Measurements from ENCODE around the gene SPACA5. TPM values are rescaled to one million over a fixed set of nuclear protein-coding genes. Genes with fewer than 3 reads are reported as not detected.
"Not testable (repeated sequence)": the region's sequence is repeated elsewhere in the genome, so short reads cannot be mapped to it uniquely, and the experiment has no call there.

The SPACA5 gene
- total RNA-seq, 1 donor from 2014 or later = not detected

DNA sequence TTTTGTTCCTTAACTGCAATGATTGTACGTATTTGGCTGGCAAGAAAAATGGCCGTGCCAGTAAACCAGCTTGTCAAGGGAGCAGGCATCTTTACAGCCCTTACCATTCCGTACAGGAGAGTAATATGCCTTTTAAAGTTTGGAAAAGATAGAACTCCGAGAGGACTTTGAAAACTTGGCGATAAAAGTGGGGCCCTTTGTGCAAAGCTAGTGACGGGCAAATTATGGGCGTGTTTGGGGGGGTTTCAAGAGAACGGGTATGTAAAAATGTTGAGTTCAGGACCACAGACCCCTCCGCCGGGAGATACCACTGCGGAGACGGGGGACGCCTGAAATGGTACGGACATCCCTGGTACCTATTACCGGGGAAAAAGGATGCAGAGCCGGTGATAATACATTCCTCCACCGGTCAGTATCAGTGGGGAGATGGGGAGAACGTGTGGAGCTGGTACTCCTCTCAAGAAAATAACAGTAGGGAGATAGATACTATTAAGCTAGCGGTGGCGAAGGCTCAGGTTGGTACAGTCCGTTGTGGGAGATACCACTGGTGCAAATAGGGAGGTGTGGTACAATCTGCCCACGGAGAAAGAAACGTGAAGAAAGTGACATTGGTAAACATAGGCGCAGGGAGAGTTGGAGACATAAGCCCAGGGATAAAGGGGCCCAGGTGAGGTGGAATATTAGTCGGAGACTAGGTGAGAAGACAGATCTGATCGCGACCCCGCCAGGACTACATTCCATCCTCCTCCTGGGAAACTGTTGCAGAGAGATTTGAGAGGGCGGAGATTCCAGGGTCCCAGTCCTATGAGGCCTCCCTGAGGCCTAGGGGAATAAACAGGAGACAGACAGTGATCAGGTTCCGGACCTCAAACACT is 14.5 kb downstream of the SPACA5 start:
- intact Hi-C loops (cut with micrococcal nuclease) = loop anchor here (10.0 kb wide), 2 partner anchors 366 to 536 kb away; partner anchors contain the start of genes ELK1, UXT and ZNF41

DNA sequence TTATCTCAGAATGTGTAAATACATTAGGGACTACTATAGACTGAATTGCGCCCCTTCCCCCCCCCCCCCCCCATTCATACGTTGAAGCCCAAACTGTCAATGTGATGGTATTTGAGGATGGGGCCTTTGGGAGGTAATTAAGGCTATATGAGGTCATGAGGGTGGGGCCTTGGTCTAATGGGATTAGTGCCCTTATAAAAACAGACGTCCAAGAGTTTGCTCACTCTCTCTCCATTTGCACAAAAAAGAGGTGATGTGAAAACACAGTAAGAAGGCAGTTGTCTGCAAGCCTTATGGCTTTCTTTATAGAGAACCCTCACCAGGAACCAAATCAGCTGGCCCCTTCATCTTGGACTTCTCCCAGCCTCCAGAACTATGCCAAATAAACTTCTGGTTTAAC is 15.3 kb downstream of the SPACA5 start:
- intact Hi-C loops (cut with micrococcal nuclease) = loop anchor here (10.0 kb wide), 2 partner anchors 367 to 537 kb away; partner anchors contain the start of genes ELK1, UXT and ZNF41

DNA sequence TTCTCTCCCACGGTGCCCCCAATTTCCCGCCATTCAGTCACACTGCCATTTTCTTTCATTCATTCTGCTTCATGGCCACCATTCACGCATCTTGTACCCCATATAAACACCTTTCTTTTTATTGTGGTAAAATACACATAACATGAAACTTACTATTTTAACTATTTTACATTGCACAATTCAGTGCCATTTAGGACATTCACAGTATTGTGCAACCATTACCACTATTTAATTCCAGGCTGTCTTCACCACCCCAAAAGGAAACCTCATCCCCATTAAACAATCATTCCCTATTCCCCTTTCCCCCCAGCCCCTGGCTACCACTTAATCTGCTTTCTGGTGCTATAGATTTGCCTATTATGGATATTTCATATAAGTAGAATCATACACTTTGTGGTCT is 15.9 kb downstream of the SPACA5 start:
- intact Hi-C loops (cut with micrococcal nuclease) = loop anchor here (10.0 kb wide), 2 partner anchors 368 to 538 kb away; partner anchors contain the start of genes ELK1, UXT and ZNF41

DNA sequence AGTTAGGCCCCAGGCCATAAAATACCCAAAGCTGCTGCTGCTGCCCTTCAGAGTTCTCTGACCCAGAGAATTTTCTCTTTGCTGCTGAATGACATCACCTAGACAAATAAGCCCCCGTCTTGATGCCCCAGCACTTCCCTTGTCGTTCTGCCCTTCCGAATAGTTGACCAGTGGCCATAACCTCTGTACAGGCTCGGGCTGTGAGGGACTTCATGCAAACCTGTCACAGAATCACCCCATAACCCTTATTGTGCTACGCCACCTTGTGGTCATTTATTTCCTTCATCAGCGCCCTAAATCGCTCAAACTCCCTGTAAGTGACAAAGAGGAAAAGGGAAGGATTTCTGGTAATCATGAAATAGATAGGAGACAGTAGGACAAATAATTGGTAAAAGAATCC is 18.8 kb downstream of the SPACA5 start:
- intact Hi-C loops (cut with micrococcal nuclease) = loop anchor here (5.0 to 10.0 kb wide), 3 partner anchors 371 to 541 kb away; partner anchors contain the start of genes ARAF, ELK1, UXT and ZNF41

DNA sequence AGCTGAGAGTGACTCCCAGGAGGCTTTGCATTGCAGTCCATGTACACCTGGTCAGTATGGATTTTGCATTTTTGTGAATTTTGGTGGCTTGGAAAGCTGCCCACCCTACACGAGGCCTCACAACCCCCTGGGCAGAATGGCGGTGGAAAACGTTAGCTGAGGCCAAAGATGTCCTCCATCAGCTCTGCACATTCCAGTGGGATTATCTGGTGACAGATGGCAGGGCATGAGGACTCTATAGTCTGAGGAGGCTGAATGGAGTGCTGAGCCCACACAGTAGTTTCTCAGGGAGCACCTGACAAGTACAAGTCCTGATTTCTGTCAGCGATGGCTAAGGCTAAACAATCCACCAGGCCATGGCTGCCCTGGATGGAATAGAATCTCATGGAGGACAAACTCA is 20.8 kb downstream of the SPACA5 start:
- intact Hi-C loops (cut with micrococcal nuclease) = loop anchor here (5.0 to 10.0 kb wide), 3 partner anchors 373 to 543 kb away; partner anchors contain the start of genes ARAF, ELK1, UXT and ZNF41

DNA sequence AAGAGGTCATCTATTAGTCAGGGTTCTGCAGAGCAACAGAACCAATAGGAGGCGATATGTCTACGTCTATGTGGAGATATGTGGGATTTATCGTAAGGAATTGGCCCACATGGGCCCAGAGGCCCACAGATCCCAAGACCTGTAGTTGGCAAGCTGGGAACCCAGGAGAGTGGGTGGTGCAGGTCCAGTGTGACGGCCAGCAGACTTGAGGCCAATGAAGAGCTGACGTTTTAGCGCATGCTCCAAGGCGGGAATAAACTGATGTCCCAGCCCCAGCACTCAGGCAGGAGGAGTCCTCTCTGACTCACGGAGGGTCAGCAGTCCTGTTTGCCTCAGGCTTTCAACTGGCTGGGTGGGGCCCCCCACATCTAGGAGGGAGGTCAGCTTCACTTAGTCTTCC is 21.3 kb downstream of the SPACA5 start:
- intact Hi-C loops (cut with micrococcal nuclease) = loop anchor here (5.0 to 10.0 kb wide), 3 partner anchors 373 to 543 kb away; partner anchors contain the start of genes ARAF, ELK1, UXT and ZNF41

DNA sequence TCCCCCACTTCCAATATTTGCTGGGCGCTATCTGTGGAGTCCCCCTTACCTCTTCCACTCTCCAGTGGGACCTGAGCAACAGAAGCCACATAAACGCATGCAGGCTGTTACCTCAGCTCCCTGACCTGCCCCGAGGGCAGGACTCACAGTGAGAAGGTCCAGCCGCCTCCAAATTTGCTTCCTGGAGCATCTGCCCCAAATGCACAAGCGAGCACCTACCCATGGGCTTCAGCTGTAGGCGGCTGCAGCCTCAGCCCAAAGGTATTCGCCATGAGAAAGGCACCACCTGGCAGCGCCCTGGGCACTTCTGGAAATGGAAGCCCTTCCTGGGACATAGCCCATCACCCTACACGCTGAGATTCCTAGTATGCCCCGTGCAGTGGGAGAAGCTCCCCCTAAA is 23.4 kb downstream of the SPACA5 start:
- intact Hi-C loops (cut with micrococcal nuclease) = no loop called here

DNA sequence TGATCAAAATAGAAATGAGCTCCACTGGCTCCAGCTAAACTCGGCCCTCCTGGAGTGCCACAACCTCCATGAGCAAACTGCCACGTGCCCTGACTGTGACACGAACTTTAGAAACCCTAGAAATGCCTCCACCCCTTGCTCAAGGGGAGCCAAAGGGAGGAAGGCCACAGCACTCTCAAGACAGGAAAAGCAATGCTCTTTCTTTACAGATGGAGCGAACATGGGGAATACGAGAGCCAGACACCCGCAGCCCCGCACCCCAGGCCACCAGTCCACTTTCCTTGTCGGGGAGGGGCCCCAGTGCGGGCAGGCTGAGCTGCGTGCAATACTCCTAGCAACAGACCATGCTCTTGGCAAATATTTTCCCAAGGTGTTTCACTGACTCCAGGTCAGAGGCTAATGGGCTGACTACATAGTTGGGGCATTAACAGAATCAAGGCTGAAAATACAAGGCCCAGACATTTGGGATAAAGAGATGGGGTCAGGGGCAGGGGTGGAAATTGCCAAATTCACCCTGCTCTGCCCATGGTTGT is 23.9 kb downstream of the SPACA5 start:
- intact Hi-C loops (cut with micrococcal nuclease) = not testable (repeated sequence)

DNA sequence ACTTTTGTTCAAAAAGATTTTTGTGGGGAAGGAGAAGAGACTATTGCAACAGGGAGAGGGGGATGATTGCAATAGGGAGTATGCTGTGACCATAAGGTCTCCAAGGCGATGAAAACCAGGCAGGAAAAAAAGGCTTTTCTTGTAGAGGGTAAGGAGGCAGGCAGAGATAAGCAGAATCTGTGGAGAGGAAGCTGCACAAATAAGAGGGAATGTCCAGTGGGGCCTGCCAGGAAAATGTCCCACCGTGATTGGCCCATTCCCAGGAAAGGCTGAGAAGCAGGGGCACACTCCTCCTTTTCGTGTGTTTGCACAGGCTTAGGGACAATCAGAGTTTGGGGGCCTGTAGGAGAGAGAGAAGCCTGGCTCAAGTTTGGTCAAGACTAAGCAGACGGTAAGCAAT is 29.1 kb downstream of the SPACA5 start:
- intact Hi-C loops (cut with micrococcal nuclease) = no loop called here

DNA sequence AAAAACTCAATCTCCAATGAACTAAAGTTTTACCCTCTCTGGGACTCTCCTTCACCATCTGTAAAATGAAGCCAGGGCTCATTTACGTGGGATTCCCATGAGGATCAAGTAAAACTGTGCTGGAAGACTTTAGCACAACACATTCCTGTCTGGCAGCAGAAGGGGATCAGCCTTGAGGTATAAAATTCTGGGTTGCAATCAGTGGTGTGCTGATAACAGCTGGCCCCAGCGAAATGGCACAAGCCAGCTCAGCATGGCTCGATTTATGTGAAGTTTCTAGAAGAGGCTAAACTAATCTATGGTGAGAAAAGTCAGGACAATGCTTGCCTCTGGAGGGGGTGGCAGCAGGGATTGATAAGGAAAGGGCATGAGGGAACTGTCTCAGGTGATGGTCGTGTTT is 36.3 kb downstream of the SPACA5 start:
- intact Hi-C loops (cut with micrococcal nuclease) = no loop called here

DNA sequence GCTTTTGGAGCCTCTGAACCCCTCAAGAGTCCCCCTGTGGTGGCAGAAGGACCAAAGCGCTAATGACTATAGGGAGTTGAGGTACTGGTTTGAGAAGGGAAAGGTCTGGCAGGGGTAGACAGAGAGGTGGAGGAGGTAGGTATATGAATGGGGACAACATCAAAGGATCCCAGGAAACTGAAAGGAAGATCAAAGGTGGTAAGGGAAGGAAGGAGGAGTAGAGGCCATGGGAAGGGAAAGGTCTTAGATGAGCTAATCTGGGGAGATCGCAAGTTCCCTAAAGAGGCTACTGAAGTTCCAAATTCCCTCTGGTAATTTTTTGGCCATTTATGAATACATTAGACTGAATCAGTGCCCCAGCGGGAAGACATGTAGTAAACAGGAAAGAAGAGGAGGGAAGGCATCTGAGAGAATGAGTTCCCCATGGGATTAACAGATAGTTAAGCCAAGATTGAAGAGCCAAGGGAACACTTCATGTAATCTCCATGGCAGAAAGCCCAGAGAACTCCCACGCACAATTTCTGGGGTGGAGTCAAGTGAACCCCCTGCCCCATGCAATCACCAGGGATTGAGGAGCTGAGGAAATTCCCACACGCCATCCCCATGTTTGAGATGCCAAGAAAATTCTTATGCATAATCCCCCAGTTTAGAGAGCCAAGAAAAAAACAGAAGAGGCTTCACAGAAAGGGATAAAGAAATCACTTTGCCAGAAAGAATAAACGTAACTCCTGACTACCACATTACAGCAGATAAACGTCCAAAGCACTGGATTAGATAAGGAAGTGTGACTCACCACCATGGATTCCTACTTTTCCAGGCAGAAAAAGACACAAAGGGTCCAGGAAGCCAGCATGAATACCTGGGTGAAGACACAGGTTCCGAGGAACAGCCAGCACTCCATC is 38.9 kb downstream of the SPACA5 start:
- intact Hi-C loops (cut with micrococcal nuclease) = no loop called here

DNA sequence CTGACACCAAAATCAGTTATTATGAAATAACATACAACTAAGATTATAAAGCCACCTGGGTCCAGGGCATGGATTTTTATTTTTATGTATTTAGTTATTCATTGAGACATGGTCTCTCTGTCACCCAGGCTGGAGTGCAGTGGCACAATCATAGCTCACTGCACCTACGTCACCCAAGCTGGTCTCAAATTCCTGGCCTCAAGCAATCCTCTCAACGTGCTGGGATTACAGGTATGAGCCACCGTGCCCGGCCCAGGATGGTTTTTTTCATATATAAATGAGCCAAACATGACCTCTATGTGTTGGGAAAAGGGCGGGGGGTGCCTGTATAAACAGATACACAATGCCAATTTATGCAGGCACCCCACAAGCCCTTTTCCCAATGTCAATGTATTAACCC is 40.1 kb downstream of the SPACA5 start:
- intact Hi-C loops (cut with micrococcal nuclease) = no loop called here

DNA sequence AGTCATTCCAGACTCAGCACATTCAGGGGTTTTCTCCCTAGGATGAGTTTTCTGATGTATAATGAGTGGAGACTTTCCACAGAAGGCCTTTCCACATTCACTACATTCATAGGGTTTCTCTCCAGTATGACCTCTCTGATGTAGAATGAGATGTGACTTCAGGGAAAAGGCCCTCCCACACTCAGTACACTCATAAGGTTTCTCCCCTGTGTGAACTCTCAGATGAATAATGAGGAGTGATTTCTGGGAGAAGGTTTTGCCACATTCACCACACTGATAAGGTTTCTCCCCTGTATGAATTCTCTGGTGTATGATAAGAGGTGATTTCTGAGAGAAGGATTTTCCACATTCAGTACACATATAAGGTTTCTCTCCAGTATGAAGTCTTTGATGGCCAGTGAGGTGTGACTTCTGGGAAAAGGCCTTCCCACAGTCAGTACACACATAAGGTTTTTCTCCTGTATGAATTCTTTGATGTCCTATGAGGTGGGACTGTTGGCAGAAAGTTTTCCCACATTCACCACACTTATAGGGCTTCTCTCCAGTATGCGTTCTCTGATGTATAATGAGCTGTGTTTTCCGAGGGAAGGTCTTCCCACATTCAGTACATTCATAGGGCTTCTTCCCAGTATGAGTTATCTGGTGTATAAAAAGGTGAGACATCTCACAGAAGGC is 52.0 kb downstream of the SPACA5 start:
- intact Hi-C loops (cut with micrococcal nuclease) = no loop called here

DNA sequence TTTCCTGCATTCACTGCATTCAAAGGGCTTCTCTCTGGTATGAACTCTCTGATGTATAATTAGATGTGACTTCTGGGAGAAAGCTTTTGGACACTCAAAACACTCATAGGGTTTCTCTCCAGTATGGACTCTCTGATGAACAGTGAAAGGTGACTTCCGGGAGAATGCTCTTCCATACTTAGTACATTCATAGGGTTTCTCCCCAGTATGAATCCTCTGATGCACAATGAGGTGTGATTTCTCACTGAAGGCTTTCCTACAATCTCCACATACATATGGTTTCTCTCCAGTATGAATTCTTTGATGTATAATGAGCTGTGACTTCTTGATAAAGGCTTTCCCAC is 52.5 kb downstream of the SPACA5 start:
- intact Hi-C loops (cut with micrococcal nuclease) = no loop called here

Other genes starting within 250 kb of the SPACA5 start
- 7.2 and 7.8 TPM in 2 replicates for gene ZNF81, start 170.1 kb upstream of the SPACA5 start, total RNA-seq
- 6.2 and 6.5 TPM in 2 replicates for gene ZNF182, start 3.0 kb upstream of the SPACA5 start, total RNA-seq
- gene ZNF630, start 64.7 kb downstream of the SPACA5 start, total RNA-seq = 0.50 and 0.52 TPM in 2 replicates
- not detected in 2 replicates for gene SPACA5B, start 123.6 kb downstream of the SPACA5 start, total RNA-seq
- gene SSX5, start 189.8 kb downstream of the SPACA5 start, total RNA-seq = not detected in 2 replicates
- gene SSX1, start 248.4 kb downstream of the SPACA5 start, total RNA-seq = not detected in 2 replicates

All from T-helper 2 cell treated with Interferon-gamma antibody and Interleukin-4, amounts not matched to agents 100 ng/mL and 5 ng/mL, for 36 hours (primary cell).